Activated T-cell treated with anti-CD3 and anti-CD28 coated beads, Interleukin-2, amount 50 U/mL, for 24 hours (primary cell): ENCODE data around the gene KIF4A.
A peak's percentile ranks its signal among the peaks of the same experiment; 100 is the strongest.
"Not testable (repeated sequence)": the region's sequence is repeated elsewhere in the genome, so short reads cannot be mapped to it uniquely, and the experiment has no call there.

ENCODE experiments used
- DNase-seq: peaks from one replicate; pipeline ENCODE4 v3.0.0-alpha.2; 2020
- H3K27ac Mint-ChIP-seq: 2 replicates; pipeline ENCODE4 v1.8.0; 2020; ENCODE audit warnings: mild to moderate bottlenecking, mixed read lengths
- H3K27me3 Mint-ChIP-seq: 2 replicates; pipeline ENCODE4 v1.8.0; 2020; ENCODE audit warnings: mixed read lengths
- H3K36me3 Mint-ChIP-seq: 2 replicates; pipeline ENCODE4 v1.8.0; 2020; ENCODE audit warnings: low read depth, mixed read lengths
- H3K4me1 Mint-ChIP-seq: 2 replicates; pipeline ENCODE4 v1.8.0; 2020; ENCODE audit warnings: low read depth, mixed read lengths
- H3K4me3 Mint-ChIP-seq: 2 replicates; pipeline ENCODE4 v1.8.0; 2020; ENCODE audit warnings: mild to moderate bottlenecking, moderate library complexity, mixed read lengths
- H3K9me3 Mint-ChIP-seq: 2 replicates; pipeline ENCODE4 v1.8.0; 2020; ENCODE audit warnings: mixed read lengths

Gene KIF4A

GRCh38 chrX:70386235-70386634 lies 96.3 kb downstream of the KIF4A start:
- Mint-ChIP-seq H3K27ac (no peak overlapping the region), H3K4me1 (peaks cover 2% of the 10 kb centered on the region), H3K9me3 (no peaks in the 10 kb centered on the region), H3K4me3 (no peak overlapping the region), H3K27me3 (peaks cover 15% of the 10 kb centered on the region), H3K36me3 (peaks cover 12% of the 10 kb centered on the region)
- DNase-seq = no peak

- H3K4me1 Mint-ChIP-seq = peaks cover 10% of the 10 kb centered on the region
- H3K9me3 Mint-ChIP-seq = no peaks in the 10 kb centered on the region
- peaks cover 31% of the 10 kb centered on the region for H3K27me3 Mint-ChIP-seq
- no peak overlapping the region for H3K4me3 Mint-ChIP-seq
- H3K36me3 Mint-ChIP-seq = peaks cover 26% of the 10 kb centered on the region
- DNase-seq = no peak
- peak overlapping the region; percentile 58 for H3K27ac Mint-ChIP-seq
These were observed 109.0 kb downstream of the KIF4A start for GRCh38 chrX:70398899-70399298.

GRCh38 chrX:70400181-70400580 lies 110.3 kb downstream of the KIF4A start:
- peaks cover 32% of the 10 kb centered on the region for H3K36me3 Mint-ChIP-seq
- not testable (repeated sequence) for H3K4me3 Mint-ChIP-seq, H3K27ac Mint-ChIP-seq, H3K9me3 Mint-ChIP-seq, DNase-seq
- peaks cover 34% of the 10 kb centered on the region for H3K27me3 Mint-ChIP-seq
- H3K4me1 Mint-ChIP-seq = peaks cover 10% of the 10 kb centered on the region

GRCh38 chrX:70402721-70403120 lies 112.8 kb downstream of the KIF4A start:
- no peaks in the 10 kb centered on the region for H3K9me3 Mint-ChIP-seq
- H3K4me1 Mint-ChIP-seq = peaks cover 10% of the 10 kb centered on the region
- H3K27me3 Mint-ChIP-seq = peaks cover 39% of the 10 kb centered on the region
- H3K36me3 Mint-ChIP-seq = peaks cover 30% of the 10 kb centered on the region
- no peak overlapping the region for H3K27ac Mint-ChIP-seq
- DNase-seq = no peak
- H3K4me3 Mint-ChIP-seq = no peak overlapping the region

GRCh38 chrX:70405003-70405402 lies 115.1 kb downstream of the KIF4A start:
- Mint-ChIP-seq H3K4me3 (no peak overlapping the region), H3K27ac (no peak overlapping the region), H3K4me1 (no peaks in the 10 kb centered on the region), H3K9me3 (no peaks in the 10 kb centered on the region), H3K36me3 (peaks cover 31% of the 10 kb centered on the region), H3K27me3 (peaks cover 44% of the 10 kb centered on the region)
- no peak for DNase-seq

GRCh38 chrX:70410921-70411320 lies 121.0 kb downstream of the KIF4A start:
- H3K4me3 Mint-ChIP-seq = no peak overlapping the region
- peaks cover 13% of the 10 kb centered on the region for H3K36me3 Mint-ChIP-seq
- H3K9me3 Mint-ChIP-seq = no peaks in the 10 kb centered on the region
- no peaks in the 10 kb centered on the region for H3K4me1 Mint-ChIP-seq
- H3K27me3 Mint-ChIP-seq = peaks cover 23% of the 10 kb centered on the region
- no peak overlapping the region for H3K27ac Mint-ChIP-seq
- no peak for DNase-seq

- no peak for DNase-seq
- Mint-ChIP-seq H3K27ac (no peak overlapping the region), H3K27me3 (peaks cover 19% of the 10 kb centered on the region), H3K4me1 (no peaks in the 10 kb centered on the region), H3K36me3 (peaks cover 8% of the 10 kb centered on the region), H3K9me3 (no peaks in the 10 kb centered on the region), H3K4me3 (no peak overlapping the region)
These were observed 121.6 kb downstream of the KIF4A start for GRCh38 chrX:70411475-70411874.

- Mint-ChIP-seq H3K27me3 (peaks cover 29% of the 10 kb centered on the region), H3K9me3 (no peaks in the 10 kb centered on the region), H3K4me3 (no peak overlapping the region), H3K4me1 (no peaks in the 10 kb centered on the region), H3K27ac (no peak overlapping the region), H3K36me3 (peaks cover 4% of the 10 kb centered on the region)
- DNase-seq = no peak
These were observed 131.7 kb downstream of the KIF4A start for GRCh38 chrX:70421618-70422017.

GRCh38 chrX:70422851-70423341 lies 133.0 kb downstream of the KIF4A start, which contains the start of gene GDPD2:
TSS of gene GDPD2 (plus strand) at chrX:70423314. CDS start at chrX:70424985, 1,671 bp downstream.
- Mint-ChIP-seq H3K27me3 (peaks cover 35% of the 10 kb centered on the region), H3K27ac (no peak within 1 kb of the TSS), H3K4me3 (no peak within 1 kb of the TSS), H3K4me1 (no peaks in the 10 kb centered on the region), H3K36me3 (peaks cover 4% of the 10 kb centered on the region), H3K9me3 (no peaks in the 10 kb centered on the region)
- no peak for DNase-seq

- no peak for DNase-seq
- Mint-ChIP-seq H3K4me1 (no peaks in the 10 kb centered on the region), H3K4me3 (no peak overlapping the region), H3K36me3 (peaks cover 4% of the 10 kb centered on the region), H3K27me3 (peaks cover 34% of the 10 kb centered on the region), H3K9me3 (no peaks in the 10 kb centered on the region), H3K27ac (no peak overlapping the region)
These were observed 134.2 kb downstream of the KIF4A start for GRCh38 chrX:70423936-70424675.

- no peak for DNase-seq
- Mint-ChIP-seq H3K27me3 (peaks cover 38% of the 10 kb centered on the region), H3K4me1 (no peaks in the 10 kb centered on the region), H3K9me3 (no peaks in the 10 kb centered on the region), H3K36me3 (no peaks in the 10 kb centered on the region), H3K4me3 (no peak overlapping the region), H3K27ac (no peak overlapping the region)
These were observed 134.9 kb downstream of the KIF4A start for GRCh38 chrX:70424801-70425200.

GRCh38 chrX:70426286-70427278 lies 136.7 kb downstream of the KIF4A start:
- Mint-ChIP-seq H3K27ac (no peak overlapping the region), H3K4me1 (no peaks in the 10 kb centered on the region), H3K4me3 (no peak overlapping the region), H3K9me3 (no peaks in the 10 kb centered on the region), H3K36me3 (no peaks in the 10 kb centered on the region), H3K27me3 (peaks cover 35% of the 10 kb centered on the region)
- no peak for DNase-seq

- Mint-ChIP-seq H3K9me3 (no peaks in the 10 kb centered on the region), H3K27me3 (peaks cover 35% of the 10 kb centered on the region), H3K36me3 (no peaks in the 10 kb centered on the region), H3K27ac (no peak overlapping the region), H3K4me1 (no peaks in the 10 kb centered on the region), H3K4me3 (no peak overlapping the region)
- no peak for DNase-seq
These were observed 137.5 kb downstream of the KIF4A start for GRCh38 chrX:70427365-70427764.

GRCh38 chrX:70429759-70430158 lies 139.9 kb downstream of the KIF4A start:
- no peak for DNase-seq
- no peak overlapping the region for H3K27ac Mint-ChIP-seq
- peaks cover 7% of the 10 kb centered on the region for H3K4me1 Mint-ChIP-seq
- no peak overlapping the region for H3K4me3 Mint-ChIP-seq
- no peaks in the 10 kb centered on the region for H3K9me3 Mint-ChIP-seq
- no peaks in the 10 kb centered on the region for H3K36me3 Mint-ChIP-seq
- peaks cover 30% of the 10 kb centered on the region for H3K27me3 Mint-ChIP-seq
